Lower lobe of right lung (tissue), 2 donors: ENCODE results near the gene TPCN2. TPM values are rescaled to one million over a fixed set of nuclear protein-coding genes. Genes with fewer than 3 reads are reported as not detected.

Source experiments
- ATAC-seq, 2 donors: fragments of 200-7000 bp; cut with Tn5 transposase; one replicate each; pipeline ENCODE4 v1.9.1; 2020 to 2022; ENCODE audit warnings: mild to moderate bottlenecking in 2 of 2, moderate library complexity in 2 of 2
- DNase-seq: peaks from one replicate; pipeline ENCODE4 v3.0.0-alpha.2; 2020
- H3K27ac ChIP-seq: fragments of 200-600 bp; one replicate; pipeline ENCODE4 v1.8.0; 2022
- H3K27me3 ChIP-seq: fragments of 200-600 bp; one replicate; pipeline ENCODE4 v1.8.0; 2022; ENCODE audit warnings: low read depth
- H3K36me3 ChIP-seq: fragments of 200-600 bp; one replicate; pipeline ENCODE4 v1.8.0; 2022; ENCODE audit warnings: mild to moderate bottlenecking
- H3K4me1 ChIP-seq: fragments of 200-600 bp; one replicate; pipeline ENCODE4 v1.8.0; 2022
- H3K4me3 ChIP-seq: fragments of 200-600 bp; one replicate; pipeline ENCODE4 v1.8.0; 2022; ENCODE audit warnings: mild to moderate bottlenecking
- H3K9me3 ChIP-seq: fragments of 200-600 bp; one replicate; pipeline ENCODE4 v1.8.0; 2022
- CTCF ChIP-seq: fragments of 200-600 bp; IDR thresholded peaks from one replicate; pipeline ENCODE4 v1.8.0; 2022; ENCODE audit warnings: antibody characterized with exemption, mild to moderate bottlenecking
- intact Hi-C: fragments of 100-400 bp; cut with DNase I; formaldehyde crosslinking; loops from one replicate; pipeline ENCODE4 v1.11.0; 2022
- total RNA-seq: library from RNA; stranded (reverse); fragmentation: NEBNext Ultra II Directional; extraction: Animal tissue kit (Norgen Biotek cat#: 25700); gene quantifications from one replicate; pipeline ENCODE4 v1.2.1, GENCODE V29; 2021
- donor health status: DM: no; HTN: yes; CAD: no; lungs with severe emphysema.

TPCN2 gene
- total RNA-seq, 1 donor from 2014 or later = 18.2 TPM

DNA sequence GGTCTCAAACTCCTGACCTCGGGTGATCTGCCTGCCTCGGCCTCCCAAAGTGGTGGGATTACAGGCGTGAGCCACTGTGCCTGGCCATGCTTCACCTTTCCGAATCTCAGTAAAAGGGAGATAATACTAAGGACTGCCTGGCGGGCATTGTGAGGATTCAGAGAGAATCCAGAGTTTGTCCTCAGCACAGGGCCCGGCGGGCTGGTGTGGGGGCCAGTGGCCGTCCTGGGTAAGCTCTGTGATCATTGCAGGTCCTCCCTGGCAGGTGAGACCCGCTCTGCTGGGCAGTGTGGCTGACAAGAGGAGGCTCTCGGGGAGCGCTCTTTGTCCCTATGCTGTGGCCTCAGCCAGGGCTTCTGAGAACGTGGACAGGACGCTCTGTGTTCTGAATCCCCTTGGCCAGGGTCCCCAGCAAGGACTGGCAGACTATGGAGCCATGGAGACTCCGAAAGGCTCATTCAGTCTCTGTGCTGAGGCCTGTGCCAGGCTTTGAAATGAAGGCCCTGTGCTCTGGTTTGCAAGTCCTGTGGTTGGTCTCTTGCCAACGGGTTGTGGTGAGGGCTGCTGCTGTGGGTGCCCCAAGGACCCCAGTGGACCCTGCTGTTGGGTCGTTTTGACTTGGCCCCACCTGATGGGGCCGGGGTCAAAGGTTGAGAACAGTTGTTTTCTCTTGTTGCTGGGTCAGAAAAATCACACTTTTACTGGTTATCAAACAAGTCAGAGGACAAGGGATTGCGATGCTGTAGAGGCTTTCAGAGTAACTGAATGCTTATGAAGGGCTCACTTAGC is 2.1 kb downstream of the TPCN2 start:
- ATAC-seq = no peak
- Histone ChIP-seq H3K27ac (no peak overlapping the region), H3K36me3 (peaks cover 11% of the 10 kb centered on the region), H3K4me1 (peaks cover 31% of the 10 kb centered on the region), H3K27me3 (no peaks in the 10 kb centered on the region), H3K9me3 (no peaks in the 10 kb centered on the region), H3K4me3 (no peak overlapping the region)
- TF ChIP-seq CTCF = no peak
- intact Hi-C loops = no loop called here
- no peak for DNase-seq

GRCh38 chr11:69051381-69052342 is 2.9 kb downstream of the TPCN2 start:
- no peak overlapping the region for H3K27ac ChIP-seq
- peaks cover 11% of the 10 kb centered on the region for H3K36me3 ChIP-seq
- ATAC-seq = no peak
- TF ChIP-seq CTCF = no peak
- no peaks in the 10 kb centered on the region for H3K9me3 ChIP-seq
- H3K27me3 ChIP-seq = no peaks in the 10 kb centered on the region
- intact Hi-C loops = no loop called here
- H3K4me3 ChIP-seq = no peak overlapping the region
- DNase-seq = no peak
- peaks cover 35% of the 10 kb centered on the region for H3K4me1 ChIP-seq

DNA sequence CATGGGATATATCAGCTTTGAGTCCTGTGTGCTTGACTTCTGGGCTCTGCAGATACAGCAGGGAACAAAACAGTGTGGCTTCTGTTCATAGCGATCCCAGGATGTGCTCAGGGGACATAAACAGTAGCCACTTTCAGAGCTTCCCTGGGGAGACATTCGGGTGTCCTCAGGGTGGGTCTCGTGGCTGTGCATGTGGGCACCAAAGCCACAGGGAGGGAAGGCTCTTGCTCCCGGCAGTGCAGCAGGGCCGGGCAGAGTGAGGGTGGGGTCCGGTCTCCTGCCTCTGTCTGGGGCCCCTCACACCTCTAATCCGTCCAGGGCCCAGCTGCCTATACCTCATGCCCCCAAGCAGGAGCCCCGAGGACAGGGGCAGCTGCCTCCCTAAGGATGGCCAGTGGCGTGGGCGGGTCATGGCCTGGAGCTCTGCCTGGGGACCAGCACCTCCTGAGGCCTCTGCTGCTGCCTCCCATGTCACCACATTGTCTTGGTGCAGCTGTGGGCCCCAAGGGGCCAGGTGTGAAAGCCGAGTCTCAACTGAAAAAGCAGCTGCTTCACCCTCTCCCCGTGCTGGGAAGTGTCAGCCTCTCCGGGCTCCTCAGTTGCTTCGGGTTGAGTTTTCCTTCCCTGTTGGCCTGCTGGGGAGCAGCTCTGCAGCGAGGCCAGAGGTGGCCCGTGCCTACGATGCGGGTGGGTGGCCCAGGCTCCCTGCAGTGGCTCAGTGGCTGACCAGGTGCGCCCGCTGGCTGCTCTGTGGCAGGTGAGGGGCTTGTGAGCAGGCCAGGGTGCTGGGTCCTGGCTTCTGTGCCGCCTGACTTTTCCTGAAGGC is 3.8 kb downstream of the TPCN2 start:
- H3K36me3 ChIP-seq = peaks cover 15% of the 10 kb centered on the region

GRCh38 chr11:69053169-69053477 is 4.4 kb downstream of the TPCN2 start:
- no peak for DNase-seq
- peaks cover 33% of the 10 kb centered on the region for H3K4me1 ChIP-seq
- no peaks in the 10 kb centered on the region for H3K27me3 ChIP-seq
- TF ChIP-seq CTCF = no peak
- intact Hi-C loops = no loop called here
- no peak overlapping the region for H3K27ac ChIP-seq
- no peaks in the 10 kb centered on the region for H3K9me3 ChIP-seq
- peaks cover 21% of the 10 kb centered on the region for H3K36me3 ChIP-seq
- H3K4me3 ChIP-seq = no peak overlapping the region
- no peak for ATAC-seq

More for the DNA sequence above, 3.8 kb downstream of the TPCN2 start:
- H3K9me3 ChIP-seq = no peaks in the 10 kb centered on the region
- ATAC-seq (no peak), DNase-seq (no peak)
- H3K27ac ChIP-seq = no peak overlapping the region
- no peaks in the 10 kb centered on the region for H3K27me3 ChIP-seq
- H3K4me3 ChIP-seq = no peak overlapping the region
- TF ChIP-seq CTCF = no peak
- intact Hi-C loops = no loop called here
- H3K4me1 ChIP-seq = peaks cover 35% of the 10 kb centered on the region
